HepG2 (cell line): ENCODE results near the gene CASP7.

ENCODE experiments used
- BCL3 ChIP-seq: sonication (generic); formaldehyde crosslinking; IDR thresholded peaks from 2 replicates; pipeline ENCODE4 v1.5.1; 2020; ENCODE audit warnings: mild to moderate bottlenecking, missing genetic modification reagents, moderate library complexity
- CTCF ChIP-seq: sonication (generic); formaldehyde crosslinking; IDR thresholded peaks from 2 replicates; pipeline ENCODE4 v1.5.0; 2020; ENCODE audit warnings: mild to moderate bottlenecking, missing genetic modification reagents, moderate library complexity
- HCFC1 ChIP-seq: fragments of 150-350 bp; IDR thresholded peaks from 2 replicates; pipeline ENCODE4 v1.6.1; 2014; ENCODE audit warnings: low read depth, low read length
- JUNB ChIP-seq: sonication (generic); formaldehyde crosslinking; IDR thresholded peaks from 2 replicates; pipeline ENCODE4 v1.8.0; 2022; ENCODE audit warnings: missing genetic modification reagents, mild to moderate bottlenecking, borderline replicate concordance
- MAFK ChIP-seq, 2 experiments: IDR thresholded peaks in 1 of 2; conservative IDR thresholded peaks in 1 of 2; 2 replicates each; pipeline ENCODE4 v1.6.1; 2011; ENCODE audit warnings: improper control_type of control experiment in 2 of 2, low read length in 2 of 2
- TAF1 ChIP-seq: sonication (generic); formaldehyde crosslinking; IDR thresholded peaks from 2 replicates; pipeline ENCODE4 v1.4.0; 2020; ENCODE audit warnings: missing genetic modification reagents
- ZNF816 ChIP-seq: sonication (generic); formaldehyde crosslinking; IDR thresholded peaks from 2 replicates; pipeline ENCODE4 v1.8.0; 2022; ENCODE audit warnings: missing genetic modification reagents, mild to moderate bottlenecking, borderline replicate concordance

GRCh38 chr10:113739031-113739430, 59.3 kb downstream of the CASP7 start:
- TF ChIP-seq BCL3 (CRISPR knock-in tag) (no peak), CTCF (CRISPR knock-in tag) (no peak), ZNF816 (CRISPR knock-in tag) (no peak), MAFK (conservative IDR thresholded peaks at IDR 0.05 in 1 of 2, IDR thresholded peaks at IDR 0.05 in 1 of 2; ENCODE audit: low read length in 2 of 2) (no peak), JUNB (CRISPR knock-in tag) (no peak), TAF1 (CRISPR knock-in tag) (no peak), HCFC1 (no peak)
